Mesendoderm (in vitro differentiated cells): Measurements from ENCODE around the gene RNF144B.

Source experiments
- DNase-seq: peaks from one replicate; pipeline ENCODE4 v3.0.0; 2013
- H2AK5ac ChIP-seq: 2 replicates; pipeline ENCODE4 v1.6.1; 2013; ENCODE audit warnings: low read length, inconsistent platforms
- H2BK120ac ChIP-seq: 2 replicates; pipeline ENCODE4 v1.6.1; 2013; ENCODE audit warnings: low read depth, mild to moderate bottlenecking, low read length, moderate library complexity, mixed read lengths
- H2BK15ac ChIP-seq: replicated peaks from 2 replicates; pipeline ENCODE4 v1.6.1; 2013; ENCODE audit warnings: low read depth, mild to moderate bottlenecking, moderate library complexity
- H2BK5ac ChIP-seq: 2 replicates; pipeline ENCODE4 v1.6.1; 2013; ENCODE audit warnings: low read length, inconsistent platforms
- H3K18ac ChIP-seq: 2 replicates; pipeline ENCODE4 v1.6.1; 2013; ENCODE audit warnings: mild to moderate bottlenecking, low read length, mixed read lengths
- H3K23ac ChIP-seq: one replicate; pipeline ENCODE4 v1.6.1; 2013; ENCODE audit warnings: low read length
- H3K27ac ChIP-seq: 2 replicates; pipeline ENCODE4 v1.5.1; 2013; ENCODE audit warnings: low read depth, mild to moderate bottlenecking, inconsistent platforms, low read length, moderate library complexity
- H3K27me3 ChIP-seq: 2 replicates; pipeline ENCODE4 v1.6.1; 2013; ENCODE audit warnings: low read length, control low read depth, mild to moderate bottlenecking, inconsistent platforms; ENCODE audit not compliant: insufficient read depth, poor library complexity
- H3K36me3 ChIP-seq: 2 replicates; pipeline ENCODE4 v1.6.1; 2013; ENCODE audit warnings: low read length, inconsistent platforms; ENCODE audit not compliant: control insufficient read depth, insufficient read depth
- H3K4ac ChIP-seq: one replicate; pipeline ENCODE4 v1.6.1; 2013; ENCODE audit warnings: low read depth, mild to moderate bottlenecking, low read length, moderate library complexity
- H3K4me1 ChIP-seq: 2 replicates; pipeline ENCODE4 v1.6.1; 2013; ENCODE audit warnings: low read depth, low read length, inconsistent platforms; ENCODE audit not compliant: control insufficient read depth
- H3K4me2 ChIP-seq: 2 replicates; pipeline ENCODE4 v1.6.1; 2013; ENCODE audit warnings: low read length
- H3K4me3 ChIP-seq: 2 replicates; pipeline ENCODE4 v1.5.1; 2013; ENCODE audit warnings: mild to moderate bottlenecking, low read length
- H3K56ac ChIP-seq: one replicate; pipeline ENCODE4 v1.6.1; 2013; ENCODE audit warnings: low read length
- H3K79me1 ChIP-seq: 2 replicates; pipeline ENCODE4 v1.6.1; 2013; ENCODE audit warnings: low read length, inconsistent platforms
- H3K79me2 ChIP-seq: 2 replicates; pipeline ENCODE4 v1.6.1; 2013; ENCODE audit warnings: mild to moderate bottlenecking, low read length; ENCODE audit not compliant: control insufficient read depth, insufficient read depth
- H3K9ac ChIP-seq: 2 replicates; pipeline ENCODE4 v1.6.1; 2013; ENCODE audit warnings: low read length, inconsistent platforms
- H4K5ac ChIP-seq: one replicate; pipeline ENCODE4 v1.6.1; 2013; ENCODE audit warnings: low read length
- H4K8ac ChIP-seq: one replicate; pipeline ENCODE4 v1.6.1; 2013; ENCODE audit warnings: low read depth, mild to moderate bottlenecking, control low read depth, low read length, moderate library complexity
- WGBS: extraction: QIAGEN DNeasy Blood & Tissue Kit; methylation state at CpG from one replicate; pipeline ENCODE4 v1.1.7; 2013; ENCODE audit warnings: low lambda C conversion rate, missing lambda C conversion rate; ENCODE audit not compliant: insufficient coverage; ENCODE audit errors: extremely low coverage; 5-methylcytosine and 5-hydroxymethylcytosine counted together

RNF144B gene

DNA sequence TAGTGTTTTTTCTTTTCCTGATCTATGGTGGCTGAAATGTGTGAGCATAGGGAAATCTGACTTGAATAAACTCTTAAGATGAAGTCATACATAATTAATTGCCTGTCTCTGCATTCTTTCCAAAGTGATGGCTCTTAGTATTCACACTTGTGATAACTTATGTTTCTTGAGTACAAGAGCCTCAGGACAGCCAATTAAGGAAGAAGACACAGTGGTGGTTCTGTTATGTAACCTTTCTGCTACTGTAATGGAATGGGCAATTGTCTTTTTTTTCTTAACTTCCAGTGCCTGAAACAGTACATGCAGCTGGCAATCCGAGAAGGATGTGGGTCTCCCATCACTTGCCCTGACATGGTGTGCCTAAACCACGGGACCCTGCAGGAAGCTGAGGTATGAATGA, 40.1 kb downstream of the RNF144B start:
- Histone ChIP-seq H3K23ac (no peak overlapping the region), H3K27me3 (no peaks in the 10 kb centered on the region), H2BK120ac (no peak overlapping the region), H2BK15ac (no peak overlapping the region), H3K4ac (no peak overlapping the region), H3K4me2 (no peak overlapping the region), H3K9ac (no peak overlapping the region), H3K79me2 (no peaks in the 10 kb centered on the region), H4K5ac (no peak overlapping the region), H3K27ac (no peak overlapping the region), H3K79me1 (no peaks in the 10 kb centered on the region), H4K8ac (no peak overlapping the region), H3K4me3 (no peak overlapping the region), H2AK5ac (no peak overlapping the region), H3K56ac (no peak overlapping the region), H3K36me3 (no peaks in the 10 kb centered on the region), H3K18ac (no peak overlapping the region), H3K4me1 (no peaks in the 10 kb centered on the region), H2BK5ac (no peak overlapping the region)
- no CpG with 5 or more reads among the region's 2 CpGs for WGBS
- DNase-seq = no peak

DNA sequence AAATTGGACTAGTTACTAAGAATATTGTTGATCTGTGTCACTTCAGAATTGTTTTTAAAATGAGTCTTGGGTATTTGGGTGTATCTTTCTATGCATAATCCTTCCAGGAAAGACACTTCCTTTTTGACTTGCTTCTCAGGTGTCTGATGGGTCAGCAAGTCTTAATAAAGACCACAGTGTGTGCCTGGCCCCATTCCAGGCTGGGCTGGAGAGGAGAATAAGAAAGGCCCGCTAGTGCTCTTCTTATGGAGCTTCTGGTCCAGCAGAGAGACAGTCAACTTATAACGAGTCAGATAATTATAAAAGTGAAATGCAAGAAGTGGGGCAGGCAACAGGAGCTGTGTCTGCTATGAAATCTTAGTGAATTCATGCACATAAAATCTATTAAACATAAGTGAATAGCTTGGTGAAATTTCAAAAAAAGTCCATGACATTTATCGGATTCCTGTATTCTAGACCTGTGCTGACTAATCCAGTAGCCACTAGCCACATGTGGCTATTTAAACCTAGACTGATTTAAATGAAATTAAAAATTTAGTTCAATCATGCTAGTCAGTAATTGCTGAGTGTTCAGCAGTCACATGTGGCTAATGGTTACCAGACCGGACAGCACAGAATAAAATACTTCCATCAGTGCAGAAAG, 42.6 kb downstream of the RNF144B start:
- Histone ChIP-seq H3K36me3 (no peaks in the 10 kb centered on the region), H2BK5ac (no peak overlapping the region), H3K9ac (no peak overlapping the region), H2BK15ac (no peak overlapping the region), H3K23ac (no peak overlapping the region), H4K5ac (no peak overlapping the region), H2AK5ac (no peak overlapping the region), H3K4me3 (no peak overlapping the region), H3K79me2 (no peaks in the 10 kb centered on the region), H3K27ac (no peak overlapping the region), H3K79me1 (no peaks in the 10 kb centered on the region), H3K56ac (no peak overlapping the region), H3K27me3 (no peaks in the 10 kb centered on the region), H2BK120ac (no peak overlapping the region), H3K4me1 (no peaks in the 10 kb centered on the region), H3K4ac (no peak overlapping the region), H3K4me2 (no peak overlapping the region), H4K8ac (no peak overlapping the region), H3K18ac (peak overlapping the region; percentile 10)
- no CpG with 5 or more reads among the region's 4 CpGs for WGBS
- DNase-seq = no peak

DNA sequence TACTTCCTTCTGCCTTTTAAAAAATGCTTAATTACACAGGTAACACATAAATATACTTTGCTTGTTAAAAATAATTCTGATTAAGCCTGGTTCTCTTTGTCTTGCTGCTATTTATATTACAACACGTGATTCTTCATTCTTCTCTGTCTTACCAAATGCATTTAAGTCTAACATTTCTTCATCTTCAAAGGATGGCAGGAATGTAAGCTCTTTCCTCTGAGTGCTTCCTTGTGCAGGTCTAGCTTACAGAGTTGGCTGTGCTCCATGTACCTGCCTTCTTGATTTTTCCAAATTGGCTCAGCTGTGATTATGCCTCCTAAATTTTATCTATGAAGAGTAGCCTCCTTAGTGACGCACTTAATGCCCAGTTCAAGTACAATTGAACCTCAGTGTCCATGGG, 44.4 kb downstream of the RNF144B start:
- Histone ChIP-seq H3K23ac (no peak overlapping the region), H3K27me3 (no peaks in the 10 kb centered on the region), H4K8ac (no peak overlapping the region), H3K79me2 (no peaks in the 10 kb centered on the region), H3K4ac (no peak overlapping the region), H3K9ac (no peak overlapping the region), H2BK15ac (no peak overlapping the region), H2AK5ac (no peak overlapping the region), H3K4me3 (no peak overlapping the region), H3K56ac (no peak overlapping the region), H2BK120ac (no peak overlapping the region), H3K18ac (no peak overlapping the region), H3K4me2 (no peak overlapping the region), H4K5ac (no peak overlapping the region), H3K36me3 (no peaks in the 10 kb centered on the region), H2BK5ac (no peak overlapping the region), H3K79me1 (no peaks in the 10 kb centered on the region), H3K4me1 (no peaks in the 10 kb centered on the region), H3K27ac (no peak overlapping the region)
- no peak for DNase-seq
- WGBS = no CpG with 5 or more reads among the region's 2 CpGs

DNA sequence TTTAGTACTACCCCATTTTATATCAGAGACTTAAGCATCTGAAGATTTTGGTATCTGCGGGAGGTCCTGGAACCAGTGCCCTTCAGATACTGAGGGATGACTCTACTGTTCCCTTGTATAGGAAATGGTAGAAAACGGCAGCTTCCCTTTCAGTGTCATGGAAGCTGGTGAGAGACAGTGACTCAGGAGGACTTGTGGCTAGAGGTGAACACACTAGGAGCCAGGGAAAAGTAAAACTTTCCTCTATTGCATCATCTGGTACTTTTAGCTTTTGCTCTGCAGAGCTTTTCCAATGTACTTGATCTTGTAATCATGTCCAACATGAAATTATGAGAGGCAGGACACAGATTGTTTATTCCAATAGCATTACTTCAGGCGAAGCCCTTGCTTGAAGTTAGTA, 45.0 kb downstream of the RNF144B start:
- Histone ChIP-seq H3K27ac (no peak overlapping the region), H3K27me3 (no peaks in the 10 kb centered on the region), H4K8ac (no peak overlapping the region), H2BK15ac (no peak overlapping the region), H3K4ac (no peak overlapping the region), H3K79me1 (no peaks in the 10 kb centered on the region), H3K18ac (no peak overlapping the region), H3K79me2 (no peaks in the 10 kb centered on the region), H3K4me1 (no peaks in the 10 kb centered on the region), H4K5ac (no peak overlapping the region), H3K9ac (no peak overlapping the region), H2BK5ac (no peak overlapping the region), H3K36me3 (no peaks in the 10 kb centered on the region), H3K23ac (no peak overlapping the region), H3K4me3 (no peak overlapping the region), H3K56ac (no peak overlapping the region), H2AK5ac (no peak overlapping the region), H2BK120ac (no peak overlapping the region), H3K4me2 (no peak overlapping the region)
- peak; percentile 31 for DNase-seq
- WGBS = no CpG with 5 or more reads among the region's 3 CpGs

DNA sequence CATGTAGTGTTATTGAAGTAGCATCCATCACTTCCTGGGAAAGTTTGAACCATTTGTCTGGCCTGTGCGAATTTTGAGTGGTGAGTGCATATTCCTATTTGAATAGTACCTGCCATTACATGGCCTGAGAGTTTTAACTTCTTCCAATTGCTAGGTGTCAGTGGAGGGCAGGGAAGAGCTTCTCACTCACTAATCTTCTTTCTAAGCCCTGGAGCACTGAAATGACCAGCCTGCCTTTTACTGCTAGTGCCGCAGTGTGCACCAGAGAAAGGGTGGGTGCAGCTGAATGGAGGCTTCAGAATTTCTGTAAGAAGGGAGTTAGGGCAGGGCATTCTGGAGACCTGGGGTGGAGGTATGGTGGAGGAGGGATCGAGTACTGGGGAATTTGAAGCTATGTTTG, 45.5 kb downstream of the RNF144B start:
- WGBS = no CpG with 5 or more reads among the region's 3 CpGs
- Histone ChIP-seq H3K79me2 (no peaks in the 10 kb centered on the region), H2AK5ac (no peak overlapping the region), H3K23ac (no peak overlapping the region), H3K56ac (no peak overlapping the region), H2BK5ac (no peak overlapping the region), H3K36me3 (no peaks in the 10 kb centered on the region), H4K5ac (no peak overlapping the region), H3K4me1 (no peaks in the 10 kb centered on the region), H2BK15ac (no peak overlapping the region), H3K27ac (no peak overlapping the region), H3K9ac (no peak overlapping the region), H3K27me3 (no peaks in the 10 kb centered on the region), H3K18ac (no peak overlapping the region), H3K4ac (no peak overlapping the region), H3K4me3 (no peak overlapping the region), H2BK120ac (no peak overlapping the region), H3K79me1 (no peaks in the 10 kb centered on the region), H4K8ac (no peak overlapping the region), H3K4me2 (no peak overlapping the region)
- no peak for DNase-seq

DNA sequence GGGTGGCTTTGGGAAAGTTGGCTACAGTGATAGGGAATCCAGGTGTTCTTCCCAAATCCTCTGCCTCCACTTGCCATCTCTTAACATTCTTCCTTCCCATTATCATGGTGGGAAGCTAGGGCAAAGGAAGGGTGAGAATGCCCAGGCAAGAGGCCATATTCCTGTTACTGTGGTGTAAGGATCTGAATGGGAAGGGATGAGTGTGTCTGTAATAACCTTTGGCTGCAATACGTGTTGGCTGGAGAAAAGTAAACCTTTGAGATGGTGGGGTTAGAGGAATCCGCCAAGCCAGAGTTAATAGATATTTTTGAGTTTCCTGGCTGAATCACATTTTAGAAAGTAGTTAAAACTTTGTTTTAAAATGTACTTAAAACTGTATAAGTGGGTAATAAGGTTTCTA, 45.9 kb downstream of the RNF144B start:
- Histone ChIP-seq H3K18ac (no peak overlapping the region), H2BK120ac (no peak overlapping the region), H3K36me3 (no peaks in the 10 kb centered on the region), H3K27me3 (no peaks in the 10 kb centered on the region), H4K5ac (no peak overlapping the region), H3K79me1 (no peaks in the 10 kb centered on the region), H2BK5ac (no peak overlapping the region), H3K4ac (no peak overlapping the region), H3K4me2 (no peak overlapping the region), H4K8ac (no peak overlapping the region), H3K23ac (no peak overlapping the region), H2AK5ac (no peak overlapping the region), H3K4me3 (no peak overlapping the region), H3K79me2 (no peaks in the 10 kb centered on the region), H3K56ac (no peak overlapping the region), H3K4me1 (no peaks in the 10 kb centered on the region), H2BK15ac (no peak overlapping the region), H3K9ac (no peak overlapping the region), H3K27ac (no peak overlapping the region)
- no CpG with 5 or more reads among the region's 2 CpGs for WGBS
- DNase-seq = no peak
